Measurements from ENCODE around the gene LSM10.

DNA sequence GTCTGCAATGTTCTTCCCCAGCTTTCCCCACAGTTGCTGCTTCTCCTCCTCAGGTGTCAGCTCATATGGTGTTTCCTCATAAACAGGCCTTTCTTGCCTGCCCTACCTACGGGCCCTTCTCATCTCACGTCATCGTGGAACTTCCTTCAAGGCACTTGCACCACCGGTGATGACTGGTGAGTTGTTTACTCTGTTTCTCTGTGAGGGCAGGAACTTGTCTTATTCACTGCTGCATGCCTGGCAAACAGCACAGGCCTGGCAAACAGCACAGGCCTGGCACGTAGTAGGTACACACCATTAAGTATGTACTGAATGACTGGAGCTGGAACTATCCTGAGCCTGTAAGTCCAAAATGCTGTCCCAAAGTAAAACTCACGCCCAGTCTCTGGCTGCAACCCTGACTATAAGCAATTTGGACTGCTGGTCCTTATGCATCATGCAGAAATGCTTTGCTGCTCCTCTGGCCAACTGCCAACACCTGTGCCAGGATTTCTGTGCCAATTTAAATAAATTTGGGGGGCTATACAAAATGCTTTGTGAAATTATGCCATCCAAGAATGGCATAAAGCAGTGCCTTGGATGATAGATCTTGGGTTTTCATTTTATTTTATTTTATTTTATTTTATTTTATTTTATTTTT lies 37.7 kb downstream of the LSM10 start:
- TF ChIP-seq, protein P1, sequence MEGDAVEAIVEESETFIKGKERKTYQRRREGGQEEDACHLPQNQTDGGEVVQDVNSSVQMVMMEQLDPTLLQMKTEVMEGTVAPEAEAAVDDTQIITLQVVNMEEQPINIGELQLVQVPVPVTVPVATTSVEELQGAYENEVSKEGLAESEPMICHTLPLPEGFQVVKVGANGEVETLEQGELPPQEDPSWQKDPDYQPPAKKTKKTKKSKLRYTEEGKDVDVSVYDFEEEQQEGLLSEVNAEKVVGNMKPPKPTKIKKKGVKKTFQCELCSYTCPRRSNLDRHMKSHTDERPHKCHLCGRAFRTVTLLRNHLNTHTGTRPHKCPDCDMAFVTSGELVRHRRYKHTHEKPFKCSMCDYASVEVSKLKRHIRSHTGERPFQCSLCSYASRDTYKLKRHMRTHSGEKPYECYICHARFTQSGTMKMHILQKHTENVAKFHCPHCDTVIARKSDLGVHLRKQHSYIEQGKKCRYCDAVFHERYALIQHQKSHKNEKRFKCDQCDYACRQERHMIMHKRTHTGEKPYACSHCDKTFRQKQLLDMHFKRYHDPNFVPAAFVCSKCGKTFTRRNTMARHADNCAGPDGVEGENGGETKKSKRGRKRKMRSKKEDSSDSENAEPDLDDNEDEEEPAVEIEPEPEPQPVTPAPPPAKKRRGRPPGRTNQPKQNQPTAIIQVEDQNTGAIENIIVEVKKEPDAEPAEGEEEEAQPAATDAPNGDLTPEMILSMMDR (IDR thresholded peaks at IDR 0.05; ENCODE audit: low read depth, low read length, poor library complexity, severe bottlenecking) = no peak
- no peak for TF ChIP-seq EZH2phosphoT487 (IDR thresholded peaks at IDR 0.05; ENCODE audit: borderline replicate concordance, low read length)
